ENCODE results near the gene TRIM52. TPM values are rescaled to one million over a fixed set of nuclear protein-coding genes. Genes with fewer than 3 reads are reported as not detected.

The TRIM52 gene
- total RNA-seq, 1 donor from 2014 or later = 8.5 TPM

DNA sequence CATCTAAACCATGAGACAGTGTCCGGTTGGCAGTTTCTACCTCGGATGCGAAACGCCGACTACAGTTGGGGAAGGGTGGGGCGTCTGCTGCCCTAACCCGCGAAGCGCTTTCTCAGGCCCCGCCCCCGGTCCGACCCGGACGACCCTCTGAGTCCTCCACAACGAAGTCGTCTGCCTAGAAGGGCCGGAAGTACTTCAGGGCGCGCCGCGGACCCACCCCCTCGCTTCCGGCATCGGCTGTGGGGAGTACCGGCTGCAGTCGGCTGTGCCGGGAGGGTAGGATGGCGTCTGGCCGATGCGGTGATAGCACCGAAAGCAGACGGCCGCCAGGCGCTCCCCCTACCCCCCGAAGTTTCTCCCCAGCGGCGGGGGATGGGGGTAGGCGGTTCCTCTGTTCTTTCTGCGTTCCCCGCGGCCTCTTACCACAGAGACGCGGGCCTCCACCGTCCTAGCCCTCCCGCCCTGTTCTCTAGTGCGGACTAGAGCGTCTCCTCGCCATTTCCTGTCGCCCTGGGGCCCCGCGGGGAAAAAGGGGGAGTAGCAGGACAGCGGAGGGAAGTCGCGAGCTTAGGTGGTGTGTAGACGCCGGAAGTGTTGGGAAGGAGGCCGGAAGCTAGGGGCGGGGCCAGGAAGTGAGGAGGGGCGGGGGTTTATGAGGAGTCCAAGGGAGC, 37.8 kb downstream of the TRIM52 start, which contains the start of gene TRIM41:
Gene TRIM41, plus strand, starts transcription at position 224 of the 671 bp plus-strand sequence. CDS start 719 bp downstream, outside the sequence.
- DNase-seq = peak; percentile 99
- H3K4me3 ChIP-seq = peak within 1 kb of the TSS; percentile 96
- peaks cover 10% of the 10 kb centered on the region for H3K36me3 ChIP-seq
- TF ChIP-seq CTCF (IDR thresholded peaks at IDR 0.05; ENCODE audit: borderline replicate concordance) = peak; percentile 39
- intact Hi-C loops (cut with micrococcal nuclease) = no loop called here
- peaks cover 43% of the 10 kb centered on the region for H3K4me1 ChIP-seq
- no peaks in the 10 kb centered on the region for H3K27me3 ChIP-seq (ENCODE audit: low read depth)
- peak within 1 kb of the TSS; percentile 100 for H3K27ac ChIP-seq (replicated peaks)
- no peaks in the 10 kb centered on the region for H3K9me3 ChIP-seq (replicated peaks)

- Histone ChIP-seq H3K27me3 (ENCODE audit: low read depth) (no peaks in the 10 kb centered on the region), H3K27ac (replicated peaks) (peak overlapping the region; percentile 100), H3K4me1 (peaks cover 46% of the 10 kb centered on the region), H3K4me3 (peak overlapping the region; percentile 96), H3K36me3 (peaks cover 8% of the 10 kb centered on the region), H3K9me3 (replicated peaks) (no peaks in the 10 kb centered on the region)
- DNase-seq = no peak
- intact Hi-C loops (cut with micrococcal nuclease) = no loop called here
- TF ChIP-seq CTCF (IDR thresholded peaks at IDR 0.05; ENCODE audit: borderline replicate concordance) = no peak
Measured at GRCh38 chr5:181222630-181223057, 38.3 kb downstream of the TRIM52 start.

DNA sequence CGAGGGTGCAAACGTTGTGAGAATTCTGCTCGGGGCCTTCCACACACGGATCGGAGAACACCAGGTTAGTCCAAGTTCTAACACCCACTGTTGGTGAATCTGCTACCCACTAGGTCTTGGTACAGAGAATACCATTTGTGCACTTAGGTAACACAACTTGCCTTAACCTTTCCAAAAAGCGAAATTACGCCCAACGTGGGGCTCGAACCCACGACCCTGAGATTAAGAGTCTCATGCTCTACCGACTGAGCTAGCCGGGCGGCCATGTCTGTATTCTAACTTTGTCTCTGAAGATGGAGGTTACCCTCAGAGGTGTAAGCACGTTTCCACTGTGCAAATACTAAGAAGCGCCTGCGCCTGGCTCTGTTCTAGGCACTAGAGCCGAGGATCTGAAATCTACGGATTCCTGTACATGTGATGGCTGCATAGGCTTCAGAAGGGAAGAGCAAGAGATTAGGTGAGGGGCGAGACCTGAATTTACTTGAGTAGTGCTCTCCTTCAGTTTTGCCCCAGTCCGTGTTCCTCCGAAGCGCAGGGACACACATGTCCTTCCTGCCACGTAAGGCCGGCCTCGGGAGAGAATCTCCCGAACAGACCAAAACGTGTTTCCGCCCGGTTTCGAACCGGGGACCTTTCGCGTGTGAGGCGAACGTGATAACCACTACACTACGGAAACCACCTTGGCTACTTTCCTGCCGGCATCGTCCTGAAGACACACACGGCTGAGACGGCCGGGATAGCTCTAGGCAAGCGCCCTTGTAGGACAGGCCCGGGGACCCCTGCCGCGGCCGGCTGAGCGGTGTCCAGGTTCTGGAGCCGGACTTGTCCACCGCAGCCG, 38.9 kb downstream of the TRIM52 start:
- Histone ChIP-seq H3K9me3 (replicated peaks) (no peaks in the 10 kb centered on the region), H3K27me3 (ENCODE audit: low read depth) (no peaks in the 10 kb centered on the region), H3K4me3 (peak overlapping the region; percentile 96), H3K27ac (replicated peaks) (peak overlapping the region; percentile 100), H3K4me1 (peaks cover 53% of the 10 kb centered on the region), H3K36me3 (peaks cover 2% of the 10 kb centered on the region)
- TF ChIP-seq CTCF (IDR thresholded peaks at IDR 0.05; ENCODE audit: borderline replicate concordance) = no peak
- intact Hi-C loops (cut with micrococcal nuclease) = no loop called here
- peak; percentile 91 for DNase-seq

DNA sequence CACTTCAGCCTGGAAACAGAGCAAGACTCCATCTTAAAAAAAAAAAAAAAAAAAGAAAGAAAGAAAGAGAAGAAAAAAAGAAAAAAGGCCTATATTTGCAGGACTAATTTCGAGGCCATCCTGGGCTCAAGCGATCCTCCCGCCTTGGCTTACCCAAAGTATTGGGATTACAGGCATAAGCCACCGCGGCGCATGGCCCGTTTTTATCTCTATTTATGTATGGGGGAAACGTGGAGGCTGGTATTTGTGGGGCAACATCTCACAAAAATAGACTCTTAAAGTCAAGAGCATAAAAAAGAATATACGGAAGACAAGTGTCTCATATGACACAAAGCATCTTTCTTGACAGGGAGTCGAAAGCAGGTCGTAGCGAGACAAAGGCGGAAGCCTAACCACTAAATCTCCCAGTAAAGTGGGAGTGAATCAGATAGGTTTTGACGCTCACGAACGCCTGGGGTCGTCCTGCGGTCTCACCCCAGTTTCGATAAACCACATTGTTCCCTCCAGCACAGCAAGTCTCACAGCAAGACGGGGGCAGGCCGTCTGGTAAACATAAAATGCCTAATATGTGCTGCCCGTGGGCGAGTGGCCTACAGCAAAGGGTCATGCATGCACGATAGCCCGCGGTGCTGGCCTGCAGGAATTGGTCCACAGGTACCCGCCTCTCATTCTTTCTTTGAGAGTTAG, 39.7 kb downstream of the TRIM52 start:
- Histone ChIP-seq H3K27ac (replicated peaks) (peak overlapping the region; percentile 100), H3K4me3 (peak overlapping the region; percentile 96), H3K4me1 (peaks cover 60% of the 10 kb centered on the region), H3K9me3 (replicated peaks) (no peaks in the 10 kb centered on the region), H3K36me3 (no peaks in the 10 kb centered on the region), H3K27me3 (ENCODE audit: low read depth) (no peaks in the 10 kb centered on the region)
- intact Hi-C loops (cut with micrococcal nuclease) = no loop called here
- no peak for DNase-seq
- TF ChIP-seq CTCF (IDR thresholded peaks at IDR 0.05; ENCODE audit: borderline replicate concordance) = no peak

GRCh38 chr5:181220178-181220515, 40.8 kb downstream of the TRIM52 start:
- H3K36me3 ChIP-seq = no peaks in the 10 kb centered on the region
- no peak overlapping the region for H3K4me3 ChIP-seq
- no peak overlapping the region for H3K27ac ChIP-seq (replicated peaks)
- TF ChIP-seq CTCF (IDR thresholded peaks at IDR 0.05; ENCODE audit: borderline replicate concordance) = no peak
- peaks cover 60% of the 10 kb centered on the region for H3K4me1 ChIP-seq
- intact Hi-C loops (cut with micrococcal nuclease) = no loop called here
- no peaks in the 10 kb centered on the region for H3K9me3 ChIP-seq (replicated peaks)
- no peaks in the 10 kb centered on the region for H3K27me3 ChIP-seq (ENCODE audit: low read depth)
- no peak for DNase-seq

Data from left ventricle myocardium inferior (tissue), 1 donor.